DND-41 (cell line): Measurements from ENCODE around the gene CAPN1.

ENCODE experiments used
- ATAC-seq: fragments of 200-7000 bp; cut with Tn5 transposase; 3 replicates; pipeline ENCODE4 v1.9.1; 2021; ENCODE audit warnings: low read depth; ENCODE audit not compliant: insufficient read depth
- DNase-seq: peaks from one replicate; pipeline ENCODE4 v3.0.0-alpha.2; 2020
- H2AFZ ChIP-seq: 2 replicates; pipeline ENCODE4 v1.6.0; 2012; ENCODE audit warnings: low read depth, low read length
- H3K27ac ChIP-seq: 2 replicates; pipeline ENCODE4 v1.5.1; 2012; ENCODE audit warnings: low read length, inconsistent platforms
- H3K27me3 ChIP-seq: fragments of 200-600 bp; sonication (generic); 2 replicates; pipeline ENCODE4 v1.6.0; 2012; ENCODE audit warnings: low read length, mild to moderate bottlenecking, inconsistent platforms; ENCODE audit not compliant: insufficient read depth, poor library complexity
- H3K36me3 ChIP-seq: 2 replicates; pipeline ENCODE4 v1.5.1; 2012; ENCODE audit warnings: low read length, inconsistent platforms; ENCODE audit not compliant: insufficient read depth
- H3K4me1 ChIP-seq: 2 replicates; pipeline ENCODE4 v1.5.1; 2012; ENCODE audit warnings: mild to moderate bottlenecking, low read length; ENCODE audit not compliant: insufficient read depth
- H3K4me2 ChIP-seq: 2 replicates; pipeline ENCODE4 v1.6.0; 2012; ENCODE audit warnings: mild to moderate bottlenecking, moderate library complexity, low read length, inconsistent platforms; ENCODE audit not compliant: insufficient read depth
- H3K4me3 ChIP-seq, 2 experiments: fragments of 200-600 bp in 1 of 2; shearing (Covaris generic) in 1 of 2; 2 replicates each; pipeline ENCODE4 v1.5.1; 2012 to 2016; ENCODE audit warnings: inconsistent platforms in 2 of 2, low read length in 2 of 2, mild to moderate bottlenecking in 2 of 2, low read depth in 1 of 2, moderate library complexity in 1 of 2
- H3K79me2 ChIP-seq: 2 replicates; pipeline ENCODE4 v1.6.0; 2012; ENCODE audit warnings: low read length, inconsistent platforms; ENCODE audit not compliant: insufficient read depth
- H3K9ac ChIP-seq: 2 replicates; pipeline ENCODE4 v1.6.0; 2012; ENCODE audit warnings: low read depth, mild to moderate bottlenecking, inconsistent platforms, low read length, moderate library complexity
- H3K9me3 ChIP-seq: 2 replicates; pipeline ENCODE4 v1.5.1; 2012; ENCODE audit warnings: low read length, moderate library complexity, mild to moderate bottlenecking, inconsistent platforms; ENCODE audit not compliant: insufficient read depth, severe bottlenecking
- H4K20me1 ChIP-seq: 2 replicates; pipeline ENCODE4 v1.6.0; 2012; ENCODE audit warnings: low read length; ENCODE audit not compliant: insufficient read depth
- CTCF ChIP-seq: IDR thresholded peaks from 2 replicates; pipeline ENCODE4 v1.5.1; 2012; ENCODE audit warnings: borderline replicate concordance, low read length, moderate library complexity, mild to moderate bottlenecking; ENCODE audit not compliant: poor library complexity, severe bottlenecking; ENCODE audit errors: extremely low read depth
- EZH2 ChIP-seq: IDR thresholded peaks from 3 replicates; pipeline ENCODE4 v1.6.1; 2012; ENCODE audit warnings: borderline replicate concordance, low read depth, mild to moderate bottlenecking, moderate library complexity, low read length, inconsistent platforms; ENCODE audit not compliant: severe bottlenecking

The CAPN1 gene

GRCh38 chr11:65163684-65164083 lies 18.0 kb upstream of the CAPN1 start:
- no peak for ATAC-seq
- Histone ChIP-seq H3K27ac (no peak overlapping the region), H3K79me2 (no peaks in the 10 kb centered on the region), H3K4me3 (no peak overlapping the region), H4K20me1 (no peaks in the 10 kb centered on the region), H3K36me3 (no peaks in the 10 kb centered on the region), H3K4me2 (no peak overlapping the region), H3K9ac (no peak overlapping the region), H3K4me1 (no peaks in the 10 kb centered on the region), H2AFZ (no peak overlapping the region), H3K27me3 (peaks cover 6% of the 10 kb centered on the region), H3K9me3 (no peaks in the 10 kb centered on the region)
- no peak for DNase-seq
- TF ChIP-seq EZH2 (no peak), CTCF (no peak)

- Histone ChIP-seq H2AFZ (no peak overlapping the region), H3K36me3 (no peaks in the 10 kb centered on the region), H3K4me1 (no peaks in the 10 kb centered on the region), H3K4me3 (no peak overlapping the region), H3K9ac (no peak overlapping the region), H3K27ac (no peak overlapping the region), H4K20me1 (no peaks in the 10 kb centered on the region), H3K9me3 (no peaks in the 10 kb centered on the region), H3K79me2 (no peaks in the 10 kb centered on the region), H3K4me2 (no peak overlapping the region), H3K27me3 (no peaks in the 10 kb centered on the region)
- no peak for TF ChIP-seq CTCF
- TF ChIP-seq EZH2: no peak
- ATAC-seq (no peak), DNase-seq (no peak)
Observed at GRCh38 chr11:65165410-65166317, 16.1 kb upstream of the CAPN1 start.

- Histone ChIP-seq H3K79me2 (no peaks in the 10 kb centered on the region), H3K4me1 (no peaks in the 10 kb centered on the region), H3K27me3 (no peaks in the 10 kb centered on the region), H2AFZ (no peak overlapping the region), H3K36me3 (no peaks in the 10 kb centered on the region), H3K9ac (no peak overlapping the region), H3K9me3 (no peaks in the 10 kb centered on the region), H4K20me1 (no peaks in the 10 kb centered on the region), H3K4me3 (no peak overlapping the region), H3K27ac (no peak overlapping the region), H3K4me2 (no peak overlapping the region)
- no peak for ATAC-seq
- no peak for TF ChIP-seq EZH2
- TF ChIP-seq CTCF: no peak
- DNase-seq: no peak
Observed at GRCh38 chr11:65166893-65167292, 14.8 kb upstream of the CAPN1 start.
